HCT116 (cell line): ENCODE results near the gene KIF1A. TPM values are rescaled to one million over a fixed set of nuclear protein-coding genes. Genes with fewer than 3 reads are reported as not detected.

Experiments
- ATAC-seq: fragments of 200-7000 bp; cut with Tn5 transposase; 2 replicates; pipeline ENCODE4 v1.9.1; 2020; ENCODE audit warnings: mild to moderate bottlenecking, moderate library complexity
- BruUV-seq: library from RNA; stranded (reverse); fragments of 400-500 nt; replicated peaks from 2 replicates; lab custom pipeline; 2021; lab: Mats Ljungman, UMichigan
- CTCF ChIA-PET: fragments of 300-600 bp; sonication (Branson Sonifier 250); formaldehyde crosslinking; loops from one replicate; lab custom pipeline; 2021; ENCODE audit warnings: antibody characterized with exemption; lab: Charles Lee
- POLR2A ChIA-PET: fragments of 300-600, 350-600 bp; sonication (Branson Sonifier 250); formaldehyde crosslinking; loops from one replicate; lab custom pipeline; 2021; ENCODE audit warnings: antibody characterized with exemption; lab: Charles Lee
- RAD21 ChIA-PET, 2 experiments: fragments of 300-600 bp; sonication (Branson Sonifier 250); formaldehyde crosslinking; loops; one replicate each; lab custom pipeline; 2023; ENCODE audit warnings: low total read pairs in 2 of 2; ENCODE audit not compliant: uncharacterized antibody in 2 of 2, unreplicated experiment in 2 of 2, low non-redundant PET in 1 of 2; lab: Charles Lee
- DNase-seq: peaks from one replicate; pipeline ENCODE4 v3.0.0-alpha.2; 2010; ENCODE audit warnings: low read depth, low spot score
- H2AFZ ChIP-seq: fragments of 200-600 bp; shearing (Covaris generic), sonication (generic); 2 replicates; pipeline ENCODE4 v1.6.1; 2017; ENCODE audit warnings: low read depth, mixed run types, mixed read lengths, antibody characterized with exemption, low read length; ENCODE audit not compliant: poor library complexity, severe bottlenecking
- H3K27ac ChIP-seq: 2 replicates; pipeline ENCODE4 v1.5.1; 2012; ENCODE audit warnings: low read depth, low read length
- H3K27me3 ChIP-seq: fragments of 200-600 bp; sonication (generic); 2 replicates; pipeline ENCODE4 v1.6.1; 2016; ENCODE audit warnings: mixed run types, low read length, mixed read lengths; ENCODE audit not compliant: insufficient read depth
- H3K36me3 ChIP-seq, 2 experiments: fragments of 200-500 bp in 1 of 2; fragments of 200-600 bp in 1 of 2; sonication (Bioruptor generic) in 1 of 2; sonication (generic) in 1 of 2; 2 replicates each; pipeline versions ENCODE4 v1.5.1 to v1.6.1; 2014 to 2016; ENCODE audit warnings: low read length in 2 of 2, inconsistent platforms in 1 of 2, mixed read lengths in 1 of 2, mixed run types in 1 of 2; ENCODE audit not compliant: insufficient read depth in 2 of 2, control insufficient read depth in 1 of 2
- H3K4me1 ChIP-seq, 2 experiments: fragments of 200-600 bp in 1 of 2; sonication (generic) in 1 of 2; 2 replicates each; pipeline versions ENCODE4 v1.5.1 to v1.6.1; 2012 to 2017; ENCODE audit warnings: low read length in 2 of 2, inconsistent platforms in 1 of 2, mild to moderate bottlenecking in 1 of 2, mixed read lengths in 1 of 2, mixed run types in 1 of 2, moderate library complexity in 1 of 2; ENCODE audit not compliant: insufficient read depth in 2 of 2, control insufficient read depth in 1 of 2
- H3K4me2 ChIP-seq: fragments of 200-600 bp; sonication (generic); 2 replicates; pipeline ENCODE4 v1.6.1; 2017; ENCODE audit warnings: mixed run types, low read length, mixed read lengths
- H3K4me3 ChIP-seq, 2 experiments: fragments of 200-600 bp in 1 of 2; sonication (generic) in 1 of 2; replicated peaks in 1 of 2; 2 replicates each; pipeline ENCODE4 v1.5.1; 2011 to 2016; ENCODE audit warnings: low read length in 2 of 2, control low read depth in 1 of 2, low read depth in 1 of 2, mild to moderate bottlenecking in 1 of 2, mixed read lengths in 1 of 2, mixed run types in 1 of 2
- H3K79me2 ChIP-seq: fragments of 200-600 bp; sonication (generic); 2 replicates; pipeline ENCODE4 v1.6.1; 2017; ENCODE audit warnings: mild to moderate bottlenecking, mixed run types, low read length, moderate library complexity, mixed read lengths; ENCODE audit not compliant: insufficient read depth
- H3K9ac ChIP-seq: fragments of 200-600 bp; sonication (generic); 2 replicates; pipeline ENCODE4 v1.6.1; 2016; ENCODE audit warnings: low read length, mixed read lengths
- H3K9me2 ChIP-seq: fragments of 200-600 bp; sonication (generic), shearing (Covaris generic); 2 replicates; pipeline ENCODE4 v1.6.1; 2017; ENCODE audit warnings: mixed run types, mild to moderate bottlenecking, moderate library complexity; ENCODE audit not compliant: insufficient read depth
- H3K9me3 ChIP-seq, 2 experiments: fragments of 200-500 bp in 1 of 2; fragments of 200-600 bp in 1 of 2; sonication (Bioruptor generic) in 1 of 2; sonication (generic) in 1 of 2; 2 replicates each; pipeline ENCODE4 v1.6.1; 2014 to 2017; ENCODE audit warnings: low read length in 2 of 2, mixed read lengths in 2 of 2, inconsistent platforms in 1 of 2, low read depth in 1 of 2, mild to moderate bottlenecking in 1 of 2, mixed run types in 1 of 2, moderate library complexity in 1 of 2; ENCODE audit not compliant: control insufficient read depth in 1 of 2, insufficient read depth in 1 of 2
- H4K20me1 ChIP-seq: fragments of 200-600 bp; sonication (generic), shearing (Covaris generic); 2 replicates; pipeline ENCODE4 v1.6.1; 2017; ENCODE audit warnings: mixed run types, mild to moderate bottlenecking, moderate library complexity; ENCODE audit not compliant: insufficient read depth
- CEBPB ChIP-seq: IDR thresholded peaks from 2 replicates; pipeline ENCODE4 v1.6.1; 2012; ENCODE audit warnings: low read depth
- EGR1 ChIP-seq: IDR thresholded peaks from 2 replicates; pipeline ENCODE4 v1.6.1; 2012; ENCODE audit warnings: low read depth
- ELF1 ChIP-seq: IDR thresholded peaks from 2 replicates; pipeline ENCODE4 v1.6.1; 2012; ENCODE audit warnings: low read depth, borderline replicate concordance
- EZH2 ChIP-seq: fragments of 200-600 bp; sonication (generic); IDR thresholded peaks from 2 replicates; pipeline ENCODE4 v1.6.1; 2017; ENCODE audit warnings: antibody characterized with exemption, mixed run types
- EZH2phosphoT487 ChIP-seq: fragments of 200-600 bp; IDR thresholded peaks from 2 replicates; pipeline ENCODE4 v1.6.1; 2018; ENCODE audit warnings: antibody characterized with exemption, borderline replicate concordance
- POLR2AphosphoS5 ChIP-seq: IDR thresholded peaks from 2 replicates; pipeline ENCODE4 v1.6.1; 2011; ENCODE audit warnings: mild to moderate bottlenecking, low read depth, low read length, moderate library complexity
- RAD21 ChIP-seq: IDR thresholded peaks from 2 replicates; pipeline ENCODE4 v1.6.1; 2012; ENCODE audit warnings: low read depth, mild to moderate bottlenecking
- REST ChIP-seq: IDR thresholded peaks from 2 replicates; pipeline ENCODE4 v1.6.1; 2012; ENCODE audit warnings: low read depth
- SP1 ChIP-seq: IDR thresholded peaks from 2 replicates; pipeline ENCODE4 v1.6.1; 2012; ENCODE audit warnings: low read depth
- TCF7L2 ChIP-seq: IDR thresholded peaks from 2 replicates; pipeline ENCODE4 v1.7.0; 2011; ENCODE audit warnings: borderline replicate concordance, inconsistent platforms; ENCODE audit not compliant: insufficient read depth, insufficient read length; ENCODE audit errors: extremely low read depth
- ZFX ChIP-seq: fragments of 450-650 bp; IDR thresholded peaks from 2 replicates; pipeline ENCODE4 v1.6.1; 2017
- ZNF274 ChIP-seq: fragments of 200-500 bp; sonication (Bioruptor generic); IDR thresholded peaks from 2 replicates; pipeline ENCODE4 v1.6.1; 2014; ENCODE audit warnings: mild to moderate bottlenecking, low read depth, low read length, inconsistent platforms
- intact Hi-C: fragments of 100-400 bp; cut with micrococcal nuclease; formaldehyde crosslinking; loops from 2 replicates; pipeline ENCODE4 v1.10.0; 2022
- total RNA-seq: library from RNA; stranded (reverse); gene quantifications from one replicate; pipeline ENCODE4 v1.2.1, GENCODE V29; 2021; ENCODE audit not compliant: unreplicated experiment
- TF ChIP-seq, protein P1 (sequence below), 3 experiments: fragments of 200-600 bp in 1 of 3; sonication (generic) in 1 of 3; IDR thresholded peaks in 2 of 3; conservative IDR thresholded peaks in 1 of 3; 2 replicates each; pipeline ENCODE4 v1.5.1; 2012 to 2017; ENCODE audit warnings: low read depth in 2 of 3, low read length in 2 of 3, antibody characterized with exemption in 1 of 3, borderline replicate concordance in 1 of 3, control low read depth in 1 of 3, mild to moderate bottlenecking in 1 of 3, mixed read lengths in 1 of 3, mixed run types in 1 of 3, moderate library complexity in 1 of 3; ENCODE audit not compliant: insufficient read depth in 1 of 3

The KIF1A gene
- total RNA-seq, 1 experiment from 2014 or later, result 0.27 TPM

- TF ChIP-seq TCF7L2, result no peak
- TF ChIP-seq, protein P1, sequence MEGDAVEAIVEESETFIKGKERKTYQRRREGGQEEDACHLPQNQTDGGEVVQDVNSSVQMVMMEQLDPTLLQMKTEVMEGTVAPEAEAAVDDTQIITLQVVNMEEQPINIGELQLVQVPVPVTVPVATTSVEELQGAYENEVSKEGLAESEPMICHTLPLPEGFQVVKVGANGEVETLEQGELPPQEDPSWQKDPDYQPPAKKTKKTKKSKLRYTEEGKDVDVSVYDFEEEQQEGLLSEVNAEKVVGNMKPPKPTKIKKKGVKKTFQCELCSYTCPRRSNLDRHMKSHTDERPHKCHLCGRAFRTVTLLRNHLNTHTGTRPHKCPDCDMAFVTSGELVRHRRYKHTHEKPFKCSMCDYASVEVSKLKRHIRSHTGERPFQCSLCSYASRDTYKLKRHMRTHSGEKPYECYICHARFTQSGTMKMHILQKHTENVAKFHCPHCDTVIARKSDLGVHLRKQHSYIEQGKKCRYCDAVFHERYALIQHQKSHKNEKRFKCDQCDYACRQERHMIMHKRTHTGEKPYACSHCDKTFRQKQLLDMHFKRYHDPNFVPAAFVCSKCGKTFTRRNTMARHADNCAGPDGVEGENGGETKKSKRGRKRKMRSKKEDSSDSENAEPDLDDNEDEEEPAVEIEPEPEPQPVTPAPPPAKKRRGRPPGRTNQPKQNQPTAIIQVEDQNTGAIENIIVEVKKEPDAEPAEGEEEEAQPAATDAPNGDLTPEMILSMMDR (IDR thresholded peaks at IDR 0.05 in 2 of 3, conservative IDR thresholded peaks at IDR 0.05 in 1 of 3; ENCODE audit: borderline replicate concordance in 1 of 3, insufficient read depth in 1 of 3, low read depth in 2 of 3, low read length in 2 of 3), result no peak
- TF ChIP-seq CEBPB, result no peak
- no peak for TF ChIP-seq EZH2phosphoT487
- TF ChIP-seq RAD21, result no peak
- TF ChIP-seq ELF1, result no peak
- no peak for TF ChIP-seq ZNF274
- no peak for TF ChIP-seq ZFX
- TF ChIP-seq EGR1, result no peak
- no peak for TF ChIP-seq SP1
- TF ChIP-seq EZH2, result no peak
- TF ChIP-seq, all 23 proteins: peak for 0
These were observed 7.7 kb downstream of the KIF1A start (continued) for GRCh38 chr2:240812301-240812680.

- POLR2A ChIA-PET, result no interaction called here
- no peaks in the 10 kb centered on the region for H3K9me2 ChIP-seq
- BruUV-seq, result no TSS peak
- no peak for DNase-seq
- H3K9me3 ChIP-seq, result peaks cover 4 to 7% of the 10 kb centered on the region in 2 experiments; a peak in 2 of 4 replicates
- no peaks in the 10 kb centered on the region for H3K36me3 ChIP-seq
- no peak overlapping the region for H3K4me2 ChIP-seq
- RAD21 ChIA-PET, result no interaction called here
- H3K79me2 ChIP-seq, result no peaks in the 10 kb centered on the region
- H2AFZ ChIP-seq, result no peak overlapping the region
- no peaks in the 10 kb centered on the region for H3K4me1 ChIP-seq
- no peak for ATAC-seq
- intact Hi-C loops, result no loop called here
- H3K27me3 ChIP-seq, result no peaks in the 10 kb centered on the region
- no peak overlapping the region for H3K4me3 ChIP-seq
- no peaks in the 10 kb centered on the region for H4K20me1 ChIP-seq
- CTCF ChIA-PET, result interaction anchor here (0.7 to 1.5 kb wide), 3 partner anchors 12 to 29 kb away, joined by 3 to 15 read pairs (median 3); no protein-coding TSS in a partner anchor
- no peak overlapping the region for H3K27ac ChIP-seq
- no peak overlapping the region for H3K9ac ChIP-seq
- no peak for TF ChIP-seq EGR1
- TF ChIP-seq REST, result no peak
- TF ChIP-seq CEBPB, result no peak
- TF ChIP-seq POLR2AphosphoS5, result no peak
- TF ChIP-seq, all 23 proteins: peak for 0
These were observed 8.4 kb downstream of the KIF1A start for GRCh38 chr2:240811346-240812300.
